Lower leg skin (tissue), 3 donors: Measurements from ENCODE around the gene TMEM87B.
"Not testable (repeated sequence)": the region's sequence is repeated elsewhere in the genome, so short reads cannot be mapped to it uniquely, and the experiment has no call there.

Experiments
- POLR2A ChIP-seq, 2 donors: fragments of 450-650 bp; IDR thresholded peaks; one replicate each; pipeline ENCODE4 v1.6.1; 2016 to 2017; ENCODE audit warnings: antibody characterized with exemption in 2 of 2, mild to moderate bottlenecking in 1 of 2, moderate library complexity in 1 of 2
- TF ChIP-seq, protein P1 (sequence below), 3 donors: fragments of 450-650 bp; IDR thresholded peaks; one replicate each; pipeline ENCODE4 v1.5.1; 2016; ENCODE audit warnings: antibody characterized with exemption in 3 of 3, mild to moderate bottlenecking in 3 of 3, moderate library complexity in 2 of 3

DNA sequence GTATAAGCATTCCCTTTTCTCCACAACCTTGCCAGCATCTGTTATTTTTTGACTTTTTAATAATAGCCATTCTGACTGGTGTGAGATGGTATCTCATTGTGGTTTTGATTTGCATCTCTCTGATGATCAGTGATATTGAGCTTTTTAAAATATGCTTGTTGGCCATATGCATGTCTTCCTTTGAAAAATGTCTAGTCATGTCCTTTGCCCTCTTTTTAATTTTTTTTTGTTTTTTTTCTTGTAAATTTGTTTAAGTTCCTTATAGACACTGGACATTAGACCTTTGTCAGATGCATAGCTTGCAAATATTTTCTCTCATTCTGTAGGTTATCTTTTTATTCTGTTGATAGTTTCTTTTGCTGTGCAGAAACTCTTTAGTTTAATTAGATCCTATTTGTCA, 14.7 kb downstream of the TMEM87B start:
- TF ChIP-seq, protein P1, sequence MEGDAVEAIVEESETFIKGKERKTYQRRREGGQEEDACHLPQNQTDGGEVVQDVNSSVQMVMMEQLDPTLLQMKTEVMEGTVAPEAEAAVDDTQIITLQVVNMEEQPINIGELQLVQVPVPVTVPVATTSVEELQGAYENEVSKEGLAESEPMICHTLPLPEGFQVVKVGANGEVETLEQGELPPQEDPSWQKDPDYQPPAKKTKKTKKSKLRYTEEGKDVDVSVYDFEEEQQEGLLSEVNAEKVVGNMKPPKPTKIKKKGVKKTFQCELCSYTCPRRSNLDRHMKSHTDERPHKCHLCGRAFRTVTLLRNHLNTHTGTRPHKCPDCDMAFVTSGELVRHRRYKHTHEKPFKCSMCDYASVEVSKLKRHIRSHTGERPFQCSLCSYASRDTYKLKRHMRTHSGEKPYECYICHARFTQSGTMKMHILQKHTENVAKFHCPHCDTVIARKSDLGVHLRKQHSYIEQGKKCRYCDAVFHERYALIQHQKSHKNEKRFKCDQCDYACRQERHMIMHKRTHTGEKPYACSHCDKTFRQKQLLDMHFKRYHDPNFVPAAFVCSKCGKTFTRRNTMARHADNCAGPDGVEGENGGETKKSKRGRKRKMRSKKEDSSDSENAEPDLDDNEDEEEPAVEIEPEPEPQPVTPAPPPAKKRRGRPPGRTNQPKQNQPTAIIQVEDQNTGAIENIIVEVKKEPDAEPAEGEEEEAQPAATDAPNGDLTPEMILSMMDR (IDR thresholded peaks at IDR 0.05), result not testable (repeated sequence)
- not testable (repeated sequence) for TF ChIP-seq POLR2A (IDR thresholded peaks at IDR 0.05)
